ENCODE measurements around the gene PRIM2.
"Not testable (repeated sequence)": the region's sequence is repeated elsewhere in the genome, so short reads cannot be mapped to it uniquely, and the experiment has no call there.

Gene PRIM2

GRCh38 chr6:57606331-57606730, 288.9 kb downstream of the PRIM2 start:
- DNase-seq (ENCODE audit: low read depth), result not testable (repeated sequence)

- DNase-seq (ENCODE audit: low read depth), result not testable (repeated sequence)
Measured at GRCh38 chr6:57610612-57611011, 293.2 kb downstream of the PRIM2 start.

- not testable (repeated sequence) for DNase-seq (ENCODE audit: low read depth)
Measured at GRCh38 chr6:57618959-57619358, 301.5 kb downstream of the PRIM2 start.

- DNase-seq (ENCODE audit: low read depth), result not testable (repeated sequence)
Measured at GRCh38 chr6:57631773-57632172, 314.3 kb downstream of the PRIM2 start.

- DNase-seq (ENCODE audit: low read depth), result not testable (repeated sequence)
Measured at GRCh38 chr6:57658526-57658925, 341.1 kb downstream of the PRIM2 start.

- DNase-seq (ENCODE audit: low read depth), result not testable (repeated sequence)
Measured at GRCh38 chr6:57659794-57660193, 342.4 kb downstream of the PRIM2 start.

- DNase-seq (ENCODE audit: low read depth), result not testable (repeated sequence)
Measured at GRCh38 chr6:57660940-57661339, 343.5 kb downstream of the PRIM2 start.

GRCh38 chr6:57668108-57668507, 350.7 kb downstream of the PRIM2 start:
- DNase-seq (ENCODE audit: low read depth), result not testable (repeated sequence)

GRCh38 chr6:57671237-57671636, 353.8 kb downstream of the PRIM2 start:
- not testable (repeated sequence) for DNase-seq (ENCODE audit: low read depth)

- not testable (repeated sequence) for DNase-seq (ENCODE audit: low read depth)
Measured at GRCh38 chr6:57671937-57672627, 354.7 kb downstream of the PRIM2 start.

- DNase-seq (ENCODE audit: low read depth), result not testable (repeated sequence)
Measured at GRCh38 chr6:57673281-57673680, 355.9 kb downstream of the PRIM2 start.

GRCh38 chr6:57675386-57675785, 358.0 kb downstream of the PRIM2 start:
- DNase-seq (ENCODE audit: low read depth), result not testable (repeated sequence)

- DNase-seq (ENCODE audit: low read depth), result not testable (repeated sequence)
Measured at GRCh38 chr6:57696382-57696781, 379.0 kb downstream of the PRIM2 start.

All from T follicular helper cell (primary cell).